ENCODE measurements around the gene POLQ. TPM values are rescaled to one million over a fixed set of nuclear protein-coding genes. Genes with fewer than 3 reads are reported as not detected.

The POLQ gene
- total and polyA plus RNA-seq, 2 of the 8 experiments (the other 6 are each of a cell fraction or from before 2014, with no cell fraction given), result 3.6 to 15.3 TPM

- Histone ChIP-seq H2BK20ac (ENCODE audit: low read length) (no peak overlapping the region), H3K9ac (replicated peaks in 1 of 4; ENCODE audit: extremely low read depth in 1 of 4, low read depth in 3 of 4, low read length in 3 of 4) (no peak overlapping the region), H3K23ac (ENCODE audit: insufficient read length) (no peak overlapping the region), H4K20me1 (replicated peaks in 1 of 2; ENCODE audit: control insufficient read depth in 1 of 2, insufficient read depth in 2 of 2, low read length in 2 of 2) (peaks cover 0 to 2% of the 10 kb centered on the region in 2 experiments), H2BK12ac (ENCODE audit: low read depth, low read length) (no peak overlapping the region), H3K4ac (replicated peaks; ENCODE audit: insufficient read length, low read depth, low read length) (no peak overlapping the region), H4K91ac (replicated peaks; ENCODE audit: insufficient read length, low read length) (no peak overlapping the region), H3K23me2 (ENCODE audit: low read depth, low read length) (no peaks in the 10 kb centered on the region; the same call in 1 of the 2 replicates), H3K79me2 (ENCODE audit: control insufficient read depth in 1 of 2, insufficient read depth in 2 of 2, low read length in 2 of 2) (peaks cover 0 to 13% of the 10 kb centered on the region in 2 experiments; a peak in 1 of 4 replicates), H2BK5ac (ENCODE audit: low read depth, low read length) (no peak overlapping the region), H3K9me3 (ENCODE audit: insufficient read depth in 2 of 2, low read depth in 1 of 2, low read length in 1 of 2) (no peaks in the 10 kb centered on the region), H3K4me2 (ENCODE audit: insufficient read depth in 1 of 2, low read depth in 2 of 2, low read length in 2 of 2) (no peak overlapping the region), H2BK120ac (replicated peaks; ENCODE audit: low read depth, low read length) (no peak overlapping the region), H2AK5ac (ENCODE audit: low read depth, low read length) (no peak overlapping the region), H3K4me1 (replicated peaks in 1 of 4; ENCODE audit: control insufficient read depth in 3 of 4, insufficient read depth in 4 of 4, low read length in 3 of 4) (no peaks in the 10 kb centered on the region), H3K14ac (ENCODE audit: insufficient read length) (no peak overlapping the region), H4K8ac (ENCODE audit: extremely low read depth, insufficient read depth, low read length) (no peak overlapping the region), H3K56ac (replicated peaks; ENCODE audit: insufficient read length, low read depth, low read length) (no peak overlapping the region), H4K5ac (ENCODE audit: insufficient read length, low read depth, low read length) (no peak overlapping the region), H3K4me3 (ENCODE audit: extremely low read depth in 1 of 4, insufficient read depth in 2 of 4, low read depth in 3 of 4, low read length in 4 of 4) (no peak overlapping the region), H3K27ac (ENCODE audit: low read depth, low read length) (no peak overlapping the region), H3K79me1 (ENCODE audit: low read depth, low read length) (no peaks in the 10 kb centered on the region), H3K18ac (ENCODE audit: extremely low read depth, low read length) (no peak overlapping the region), H2BK15ac (ENCODE audit: low read length) (no peak overlapping the region), H3K36me3 (ENCODE audit: control insufficient read depth in 2 of 4, insufficient read depth in 4 of 4, low read length in 3 of 4) (peaks cover 0 to 50% (median 21%) of the 10 kb centered on the region in 4 experiments; a peak in 5 of 8 replicates), H3K27me3 (replicated peaks in 1 of 4; ENCODE audit: control insufficient read depth in 3 of 4, extremely low read depth in 1 of 4, insufficient read depth in 3 of 4, low read length in 3 of 4) (no peaks in the 10 kb centered on the region), H2AFZ (ENCODE audit: low read length) (no peak overlapping the region)
- no peak for FAIRE-seq
- DNase-seq (ENCODE audit: low read depth in 1 of 2, low spot score in 2 of 2), result no peak
- ChIA-PET POLR2A (ENCODE audit: partially characterized antibody) (no interaction called here), CTCF (ENCODE audit: partially characterized antibody) (no interaction called here)
- WGBS, 2 experiments (ENCODE audit: extremely low coverage in 1 of 2, insufficient coverage in 1 of 2, insufficient read length in 1 of 2, insufficient replicate concordance in 2 of 2, low coverage in 1 of 2, low lambda C conversion rate in 2 of 2, missing lambda C conversion rate in 1 of 2), result 96% methylated on average over 3 of the region's 3 CpGs; no CpG with 5 or more reads in 1 of the 2 experiments
- no peak for TF ChIP-seq SP4 (IDR thresholded peaks at IDR 0.05; ENCODE audit: low read length)
- TF ChIP-seq SRF (IDR thresholded peaks at IDR 0.05; ENCODE audit: low read depth, low read length), result no peak
- no peak for TF ChIP-seq NANOG (IDR thresholded peaks at IDR 0.05; ENCODE audit: insufficient read depth, low read depth, low read length, poor library complexity, severe bottlenecking)
- TF ChIP-seq POU5F1 (IDR thresholded peaks at IDR 0.05; ENCODE audit: low read depth, low read length), result no peak
- no peak for TF ChIP-seq CREB1 (IDR thresholded peaks at IDR 0.05)
- TF ChIP-seq TCF12 (IDR thresholded peaks at IDR 0.05; ENCODE audit: low read depth, low read length), result no peak
Observed at GRCh38 chr3:121520510-121520909, 25.3 kb downstream of the POLQ start.
